Activated naive CD8-positive, alpha-beta T cell treated with anti-CD3 and anti-CD28 coated beads, Interleukin-2, amount 50 U/mL, for 16 hours (primary cell): ENCODE data around the gene TNFRSF8.
"Not testable (repeated sequence)": the region's sequence is repeated elsewhere in the genome, so short reads cannot be mapped to it uniquely, and the experiment has no call there.

Experiments used
- DNase-seq: peaks from one replicate; pipeline ENCODE4 v3.0.0-alpha.2; 2020; ENCODE audit warnings: low read depth, low spot score

Gene TNFRSF8

GRCh38 chr1:12063141-12064072 is at the start of gene TNFRSF8:
Gene TNFRSF8 (plus strand): TSS chr1:12063303. CDS start chr1:12063599, 296 bp downstream.
- DNase-seq = no peak

GRCh38 chr1:12014141-12014991 is 48.7 kb upstream of the TNFRSF8 start:
- DNase-seq = no peak

GRCh38 chr1:12015001-12015491 is 48.1 kb upstream of the TNFRSF8 start:
- DNase-seq = no peak

- DNase-seq = no peak
These were observed 47.6 kb upstream of the TNFRSF8 start for GRCh38 chr1:12015499-12015898.

- no peak for DNase-seq
These were observed 46.9 kb upstream of the TNFRSF8 start for GRCh38 chr1:12016182-12016581.

- no peak for DNase-seq
These were observed 43.1 kb upstream of the TNFRSF8 start for GRCh38 chr1:12019858-12020509.

- DNase-seq = no peak
These were observed 41.5 kb upstream of the TNFRSF8 start for GRCh38 chr1:12021616-12022015.

- no peak for DNase-seq
These were observed 41.1 kb upstream of the TNFRSF8 start for GRCh38 chr1:12022036-12022435.

GRCh38 chr1:12026586-12026985 is 36.5 kb upstream of the TNFRSF8 start:
- DNase-seq = no peak

GRCh38 chr1:12028248-12028647 is 34.9 kb upstream of the TNFRSF8 start:
- no peak for DNase-seq

GRCh38 chr1:12028957-12029511 is 34.1 kb upstream of the TNFRSF8 start:
- no peak for DNase-seq

GRCh38 chr1:12029720-12030339 is 33.3 kb upstream of the TNFRSF8 start:
- no peak for DNase-seq

GRCh38 chr1:12031039-12031980 is 31.8 kb upstream of the TNFRSF8 start:
- no peak for DNase-seq

- DNase-seq = no peak
These were observed 30.9 kb upstream of the TNFRSF8 start for GRCh38 chr1:12032161-12032621.

GRCh38 chr1:12033441-12033840 is 29.7 kb upstream of the TNFRSF8 start:
- DNase-seq = not testable (repeated sequence)

GRCh38 chr1:12034381-12034801 is 28.7 kb upstream of the TNFRSF8 start:
- no peak for DNase-seq

- no peak for DNase-seq
These were observed 27.8 kb upstream of the TNFRSF8 start for GRCh38 chr1:12035312-12035711.

GRCh38 chr1:12037486-12038355 is 25.4 kb upstream of the TNFRSF8 start:
- no peak for DNase-seq
